HCT116 (cell line): ENCODE results near the gene GCK.

Experiments used
- EGR1 ChIP-seq: IDR thresholded peaks from 2 replicates; pipeline ENCODE4 v1.6.1; 2012; ENCODE audit warnings: low read depth
- ELF1 ChIP-seq: IDR thresholded peaks from 2 replicates; pipeline ENCODE4 v1.6.1; 2012; ENCODE audit warnings: low read depth, borderline replicate concordance
- EZH2 ChIP-seq: fragments of 200-600 bp; sonication (generic); IDR thresholded peaks from 2 replicates; pipeline ENCODE4 v1.6.1; 2017; ENCODE audit warnings: antibody characterized with exemption, mixed run types
- EZH2phosphoT487 ChIP-seq: fragments of 200-600 bp; IDR thresholded peaks from 2 replicates; pipeline ENCODE4 v1.6.1; 2018; ENCODE audit warnings: antibody characterized with exemption, borderline replicate concordance
- FOSL1 ChIP-seq: IDR thresholded peaks from 2 replicates; pipeline ENCODE4 v1.6.1; 2012; ENCODE audit warnings: low read depth
- POLR2A ChIP-seq: IDR thresholded peaks from 2 replicates; pipeline ENCODE4 v1.7.0; 2011; ENCODE audit warnings: borderline replicate concordance; ENCODE audit not compliant: insufficient read depth, insufficient read length; ENCODE audit errors: extremely low read depth
- POLR2AphosphoS5 ChIP-seq: IDR thresholded peaks from 2 replicates; pipeline ENCODE4 v1.6.1; 2011; ENCODE audit warnings: mild to moderate bottlenecking, low read depth, low read length, moderate library complexity
- SIN3A ChIP-seq: IDR thresholded peaks from 2 replicates; pipeline ENCODE4 v1.6.1; 2012; ENCODE audit warnings: low read depth
- YY1 ChIP-seq: IDR thresholded peaks from 2 replicates; pipeline ENCODE4 v1.6.1; 2011; ENCODE audit warnings: low read length, low read depth, moderate library complexity, mild to moderate bottlenecking; ENCODE audit not compliant: insufficient replicate concordance; ENCODE audit errors: extremely low read depth
- ZFX ChIP-seq: fragments of 450-650 bp; IDR thresholded peaks from 2 replicates; pipeline ENCODE4 v1.6.1; 2017
- TF ChIP-seq, protein P1 (sequence below), 3 experiments: fragments of 200-600 bp in 1 of 3; sonication (generic) in 1 of 3; IDR thresholded peaks in 2 of 3; conservative IDR thresholded peaks in 1 of 3; 2 replicates each; pipeline ENCODE4 v1.5.1; 2012 to 2017; ENCODE audit warnings: low read depth in 2 of 3, low read length in 2 of 3, antibody characterized with exemption in 1 of 3, borderline replicate concordance in 1 of 3, control low read depth in 1 of 3, mild to moderate bottlenecking in 1 of 3, mixed read lengths in 1 of 3, mixed run types in 1 of 3, moderate library complexity in 1 of 3; ENCODE audit not compliant: insufficient read depth in 1 of 3
- TF ChIP-seq, protein P2 (sequence below): IDR thresholded peaks from 2 replicates; pipeline ENCODE4 v1.6.1; 2011; ENCODE audit warnings: mild to moderate bottlenecking, low read length, moderate library complexity; ENCODE audit not compliant: insufficient replicate concordance; ENCODE audit errors: extremely low read depth
- TF ChIP-seq, protein P3 (sequence below): IDR thresholded peaks from 2 replicates; pipeline ENCODE4 v1.6.1; 2012

DNA sequence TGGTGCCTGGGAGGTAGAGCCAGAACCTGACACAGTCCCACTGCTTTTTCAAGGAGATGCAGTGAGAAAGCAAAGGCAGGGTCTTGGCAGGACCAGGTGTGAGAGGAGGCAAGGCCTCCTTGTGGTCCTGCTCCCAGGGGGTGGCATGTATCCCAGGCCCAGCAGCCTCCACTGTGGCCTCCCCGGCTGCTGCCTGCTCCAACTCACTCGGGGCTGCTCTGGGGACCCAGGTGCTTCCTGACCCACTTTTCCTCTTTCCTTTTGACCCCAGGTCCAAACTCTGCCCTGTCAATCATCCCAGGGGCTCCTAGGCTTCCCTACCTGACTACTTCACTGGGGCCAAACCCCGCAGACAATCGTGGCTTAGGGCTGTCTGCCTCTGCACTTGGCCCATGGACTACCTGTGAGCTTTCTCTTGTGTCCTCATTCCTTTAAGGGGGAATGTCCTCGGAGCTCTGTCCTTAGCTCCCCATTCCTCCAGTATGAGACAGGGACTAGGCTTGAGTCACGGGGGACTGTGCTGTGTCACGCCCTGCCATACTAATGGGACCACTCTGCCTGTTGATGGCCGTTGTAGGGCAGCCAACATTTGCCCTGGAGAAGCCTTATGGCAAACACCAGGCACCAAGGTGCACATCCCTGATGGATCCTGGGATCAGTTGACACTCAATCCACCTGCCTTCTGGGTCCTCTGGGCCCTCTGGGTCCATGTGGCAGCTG, 86.2 kb downstream of the GCK start:
- TF ChIP-seq EZH2 = no peak
- no peak for TF ChIP-seq FOSL1
- TF ChIP-seq, protein P1, sequence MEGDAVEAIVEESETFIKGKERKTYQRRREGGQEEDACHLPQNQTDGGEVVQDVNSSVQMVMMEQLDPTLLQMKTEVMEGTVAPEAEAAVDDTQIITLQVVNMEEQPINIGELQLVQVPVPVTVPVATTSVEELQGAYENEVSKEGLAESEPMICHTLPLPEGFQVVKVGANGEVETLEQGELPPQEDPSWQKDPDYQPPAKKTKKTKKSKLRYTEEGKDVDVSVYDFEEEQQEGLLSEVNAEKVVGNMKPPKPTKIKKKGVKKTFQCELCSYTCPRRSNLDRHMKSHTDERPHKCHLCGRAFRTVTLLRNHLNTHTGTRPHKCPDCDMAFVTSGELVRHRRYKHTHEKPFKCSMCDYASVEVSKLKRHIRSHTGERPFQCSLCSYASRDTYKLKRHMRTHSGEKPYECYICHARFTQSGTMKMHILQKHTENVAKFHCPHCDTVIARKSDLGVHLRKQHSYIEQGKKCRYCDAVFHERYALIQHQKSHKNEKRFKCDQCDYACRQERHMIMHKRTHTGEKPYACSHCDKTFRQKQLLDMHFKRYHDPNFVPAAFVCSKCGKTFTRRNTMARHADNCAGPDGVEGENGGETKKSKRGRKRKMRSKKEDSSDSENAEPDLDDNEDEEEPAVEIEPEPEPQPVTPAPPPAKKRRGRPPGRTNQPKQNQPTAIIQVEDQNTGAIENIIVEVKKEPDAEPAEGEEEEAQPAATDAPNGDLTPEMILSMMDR (IDR thresholded peaks at IDR 0.05 in 2 of 3, conservative IDR thresholded peaks at IDR 0.05 in 1 of 3; ENCODE audit: borderline replicate concordance in 1 of 3, insufficient read depth in 1 of 3, low read depth in 2 of 3, low read length in 2 of 3) = no peak
- TF ChIP-seq POLR2AphosphoS5 = no peak
- TF ChIP-seq POLR2A = no peak
- TF ChIP-seq, protein P2, sequence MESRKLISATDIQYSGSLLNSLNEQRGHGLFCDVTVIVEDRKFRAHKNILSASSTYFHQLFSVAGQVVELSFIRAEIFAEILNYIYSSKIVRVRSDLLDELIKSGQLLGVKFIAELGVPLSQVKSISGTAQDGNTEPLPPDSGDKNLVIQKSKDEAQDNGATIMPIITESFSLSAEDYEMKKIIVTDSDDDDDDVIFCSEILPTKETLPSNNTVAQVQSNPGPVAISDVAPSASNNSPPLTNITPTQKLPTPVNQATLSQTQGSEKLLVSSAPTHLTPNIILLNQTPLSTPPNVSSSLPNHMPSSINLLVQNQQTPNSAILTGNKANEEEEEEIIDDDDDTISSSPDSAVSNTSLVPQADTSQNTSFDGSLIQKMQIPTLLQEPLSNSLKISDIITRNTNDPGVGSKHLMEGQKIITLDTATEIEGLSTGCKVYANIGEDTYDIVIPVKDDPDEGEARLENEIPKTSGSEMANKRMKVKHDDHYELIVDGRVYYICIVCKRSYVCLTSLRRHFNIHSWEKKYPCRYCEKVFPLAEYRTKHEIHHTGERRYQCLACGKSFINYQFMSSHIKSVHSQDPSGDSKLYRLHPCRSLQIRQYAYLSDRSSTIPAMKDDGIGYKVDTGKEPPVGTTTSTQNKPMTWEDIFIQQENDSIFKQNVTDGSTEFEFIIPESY = no peak
- TF ChIP-seq SIN3A = no peak
- no peak for TF ChIP-seq YY1
- TF ChIP-seq EZH2phosphoT487 = no peak
- TF ChIP-seq, protein P3, sequence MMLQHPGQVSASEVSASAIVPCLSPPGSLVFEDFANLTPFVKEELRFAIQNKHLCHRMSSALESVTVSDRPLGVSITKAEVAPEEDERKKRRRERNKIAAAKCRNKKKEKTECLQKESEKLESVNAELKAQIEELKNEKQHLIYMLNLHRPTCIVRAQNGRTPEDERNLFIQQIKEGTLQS = no peak
- TF ChIP-seq EGR1 = no peak
- no peak for TF ChIP-seq ZFX
- no peak for TF ChIP-seq ELF1
